RWPE1 (cell line): ENCODE results near the gene OXSR1.

Source experiments
- CTCF ChIA-PET: fragments of 350-600 bp; sonication (Branson Sonifier 250); formaldehyde crosslinking; extraction: SDS; loops from one replicate; lab custom pipeline; 2021; lab: Yijun Ruan, JAX
- POLR2A ChIA-PET: fragments of 400-600 bp; formaldehyde crosslinking; extraction: SDS; loops from one replicate; lab custom pipeline; 2020; ENCODE audit warnings: antibody characterized with exemption; ENCODE audit not compliant: low non-redundant PET; lab: Yijun Ruan, JAX
- DNase-seq: peaks from one replicate; pipeline ENCODE4 v3.0.0; 2012; ENCODE audit warnings: low spot score
- H3K27ac ChIP-seq: fragments of 450-650 bp; 2 replicates; pipeline ENCODE4 v1.5.1; 2017
- CTCF ChIP-seq: fragments of 450-650 bp; conservative IDR thresholded peaks from 2 replicates; pipeline ENCODE4 v1.5.1; 2017; ENCODE audit warnings: low read depth, mild to moderate bottlenecking

Gene OXSR1

GRCh38 chr3:38118421-38119247, 46.7 kb upstream of the OXSR1 start:
- ChIA-PET POLR2A (no interaction called here), CTCF (no interaction called here)
- no peak for DNase-seq
- H3K27ac ChIP-seq, result no peak overlapping the region
- no peak for TF ChIP-seq CTCF

GRCh38 chr3:38119248-38119544, 46.1 kb upstream of the OXSR1 start:
- CTCF ChIA-PET, result no interaction called here
- no peak for TF ChIP-seq CTCF
- no peak for DNase-seq
- POLR2A ChIA-PET, result no interaction called here
- H3K27ac ChIP-seq, result no peak overlapping the region

GRCh38 chr3:38119821-38120692, 45.3 kb upstream of the OXSR1 start:
- ChIA-PET POLR2A (no interaction called here), CTCF (no interaction called here)
- TF ChIP-seq CTCF, result no peak
- H3K27ac ChIP-seq, result peak overlapping the region; percentile 26
- no peak for DNase-seq

GRCh38 chr3:38120693-38121450, 44.5 kb upstream of the OXSR1 start:
- TF ChIP-seq CTCF, result no peak
- H3K27ac ChIP-seq, result peak overlapping the region; percentile 26
- ChIA-PET POLR2A (no interaction called here), CTCF (interaction anchor here (1.0 kb wide), 1 partner anchor 126 kb away, joined by 3 read pairs; no protein-coding TSS in a partner anchor)
- DNase-seq, result no peak

GRCh38 chr3:38121451-38121831, 43.9 kb upstream of the OXSR1 start:
- CTCF ChIA-PET, result interaction anchor here (1.0 kb wide), 1 partner anchor 126 kb away, joined by 3 read pairs; no protein-coding TSS in a partner anchor
- DNase-seq, result no peak
- H3K27ac ChIP-seq, result no peak overlapping the region
- no peak for TF ChIP-seq CTCF
- POLR2A ChIA-PET, result no interaction called here
